Right lobe of liver (tissue), 6 donors: Measurements from ENCODE around the gene PTK7. TPM values are rescaled to one million over a fixed set of nuclear protein-coding genes. Genes with fewer than 3 reads are reported as not detected.

ENCODE experiments used
- ATAC-seq, 4 donors: fragments of 200-7000 bp; cut with Tn5 transposase; one replicate each; pipeline ENCODE4 v1.9.1; 2020; ENCODE audit warnings: mild to moderate bottlenecking in 4 of 4, moderate library complexity in 4 of 4
- DNase-seq, 3 donors: peaks; one replicate each; pipeline ENCODE4 v3.0.0-alpha.2; 2020
- H3K27ac ChIP-seq, 3 donors: fragments of 200-600 bp; one replicate each; pipeline ENCODE4 v1.8.0; 2022
- H3K27me3 ChIP-seq, 2 donors: fragments of 200-600 bp; one replicate each; pipeline ENCODE4 v1.8.0; 2022
- H3K36me3 ChIP-seq, 4 donors: fragments of 200-600 bp; sonication (generic) in 1 of 4; one replicate each; pipeline versions ENCODE4 v1.5.1 to v1.8.0; 2017 to 2022; ENCODE audit warnings: control low read depth in 1 of 4
- H3K4me1 ChIP-seq, 4 donors: fragments of 200-600 bp; sonication (generic) in 1 of 4; one replicate each; pipeline versions ENCODE4 v1.5.1 to v1.8.0; 2017 to 2022; ENCODE audit warnings: control low read depth in 1 of 4
- H3K4me3 ChIP-seq, 3 donors: fragments of 200-600 bp; one replicate each; pipeline ENCODE4 v1.8.0; 2022
- H3K9me3 ChIP-seq, 4 donors: fragments of 200-600 bp; sonication (generic) in 1 of 4; one replicate each; pipeline versions ENCODE4 v1.5.1 to v1.8.0; 2017 to 2022; ENCODE audit warnings: control low read depth in 1 of 4
- POLR2A ChIP-seq: fragments of 450-650 bp; IDR thresholded peaks from one replicate; pipeline ENCODE4 v1.6.1; 2017; ENCODE audit warnings: antibody characterized with exemption, mild to moderate bottlenecking
- WGBS: methylation state at CpG from one replicate; pipeline ENCODE4 v1.1.6; 2018; ENCODE audit warnings: low coverage, low lambda C conversion rate; ENCODE audit not compliant: insufficient coverage; ENCODE audit errors: missing lambda C conversion rate; 5-methylcytosine and 5-hydroxymethylcytosine counted together
- intact Hi-C, 2 donors: fragments of 100-400 bp; cut with DNase I; formaldehyde crosslinking; loops; one replicate each; pipeline versions ENCODE4 v1.11.2 to v1.14.1; 2022
- total RNA-seq, 6 experiments: library from RNA; depleted of rRNA in 2 of 6; stranded (reverse); fragments of >200 nt in 2 of 6; fragmentation: NEBNext Ultra II Directional in 3 of 6; extraction: Animal tissue kit (Norgen Biotek cat#: 25700) in 3 of 6; gene quantifications; one replicate each; pipeline versions ENCODE4 v1.1.0 to v1.2.4, GENCODE V29; 2016 to 2023
- TF ChIP-seq, protein P1 (sequence below), 4 donors: fragments of 200-600 bp in 3 of 4; fragments of 450-650 bp in 1 of 4; IDR thresholded peaks; one replicate each; pipeline versions ENCODE4 v1.5.1 to v1.8.0; 2016 to 2022; ENCODE audit warnings: antibody characterized with exemption in 4 of 4, mild to moderate bottlenecking in 2 of 4
- donor health status: DM: no; HTN: yes; CAD: no.
- donor health status: DM: no; HTN: no; CAD: no.
- donor health status: DM: no; HTN: no; CAD: no.
- donor health status: DM: no; HTN: yes; CAD: no.
- donor health status: DM: no; HTN: yes; CAD: no.

PTK7 gene
- total RNA-seq, 6 experiments from 2014 or later: 0.55 to 1.8 (median 0.99) TPM

DNA sequence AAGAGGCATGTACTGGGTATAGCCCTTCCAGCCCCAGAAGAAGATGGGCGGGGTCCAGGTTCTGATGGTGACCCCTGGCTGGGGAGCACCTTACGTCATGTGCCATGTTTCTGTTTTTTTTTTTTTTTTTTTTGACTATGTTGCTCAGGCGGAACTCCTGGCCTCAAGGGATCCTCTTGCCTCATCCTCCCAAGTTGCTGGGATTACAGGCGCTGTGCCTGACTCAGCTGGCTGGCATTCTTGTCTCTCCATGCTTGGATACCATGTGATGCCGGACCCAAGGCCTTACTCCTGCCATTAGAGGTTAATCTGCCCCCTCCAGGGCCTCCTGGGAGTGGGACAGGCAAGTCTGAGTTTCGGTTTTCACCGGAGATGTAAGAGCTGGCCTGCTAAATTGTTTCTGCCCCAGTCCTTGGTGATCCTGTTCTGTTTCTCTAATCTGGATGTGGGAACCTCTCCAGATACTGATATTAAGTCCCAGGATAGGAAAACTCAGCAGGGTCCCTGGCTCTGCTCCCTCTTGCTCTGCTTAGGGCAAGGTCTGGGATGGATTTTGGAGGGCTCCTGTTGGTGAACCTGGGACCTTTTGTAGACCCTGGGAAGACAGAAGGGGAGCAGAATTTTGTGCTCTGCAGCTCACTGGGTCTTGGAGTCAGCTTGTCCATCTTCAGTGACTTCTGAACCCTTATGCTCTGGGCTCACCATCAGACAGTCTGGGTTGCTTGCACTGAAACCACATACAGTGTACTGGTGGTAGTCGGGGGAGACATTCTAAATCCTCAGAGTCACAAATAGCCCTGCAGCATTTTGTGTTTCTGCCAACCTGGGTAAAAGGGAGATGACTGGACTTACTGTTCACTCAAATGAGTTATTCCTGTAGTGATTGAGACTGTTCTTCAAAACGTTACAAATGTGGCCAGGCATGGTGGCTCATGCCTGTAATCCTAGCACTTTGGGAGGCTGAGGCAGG, 45.1 kb downstream of the PTK7 start:
- Histone ChIP-seq H3K27me3 (no peaks in the 10 kb centered on the region), H3K27ac (no peak overlapping the region), H3K9me3 (no peaks in the 10 kb centered on the region), H3K4me1 (no peaks in the 10 kb centered on the region), H3K4me3 (no peak overlapping the region), H3K36me3 (no peaks in the 10 kb centered on the region)
- intact Hi-C loops: loop anchor here in 1 of 2 donors (10.0 kb wide), 1 partner anchor 216 kb away; no protein-coding TSS in a partner anchor
- DNase-seq (no peak), ATAC-seq (no peak)
- WGBS: 63% methylated on average over 5 of the region's 9 CpGs
- TF ChIP-seq, protein P1, sequence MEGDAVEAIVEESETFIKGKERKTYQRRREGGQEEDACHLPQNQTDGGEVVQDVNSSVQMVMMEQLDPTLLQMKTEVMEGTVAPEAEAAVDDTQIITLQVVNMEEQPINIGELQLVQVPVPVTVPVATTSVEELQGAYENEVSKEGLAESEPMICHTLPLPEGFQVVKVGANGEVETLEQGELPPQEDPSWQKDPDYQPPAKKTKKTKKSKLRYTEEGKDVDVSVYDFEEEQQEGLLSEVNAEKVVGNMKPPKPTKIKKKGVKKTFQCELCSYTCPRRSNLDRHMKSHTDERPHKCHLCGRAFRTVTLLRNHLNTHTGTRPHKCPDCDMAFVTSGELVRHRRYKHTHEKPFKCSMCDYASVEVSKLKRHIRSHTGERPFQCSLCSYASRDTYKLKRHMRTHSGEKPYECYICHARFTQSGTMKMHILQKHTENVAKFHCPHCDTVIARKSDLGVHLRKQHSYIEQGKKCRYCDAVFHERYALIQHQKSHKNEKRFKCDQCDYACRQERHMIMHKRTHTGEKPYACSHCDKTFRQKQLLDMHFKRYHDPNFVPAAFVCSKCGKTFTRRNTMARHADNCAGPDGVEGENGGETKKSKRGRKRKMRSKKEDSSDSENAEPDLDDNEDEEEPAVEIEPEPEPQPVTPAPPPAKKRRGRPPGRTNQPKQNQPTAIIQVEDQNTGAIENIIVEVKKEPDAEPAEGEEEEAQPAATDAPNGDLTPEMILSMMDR (IDR thresholded peaks at IDR 0.05): no peak
- no peak for TF ChIP-seq POLR2A

DNA sequence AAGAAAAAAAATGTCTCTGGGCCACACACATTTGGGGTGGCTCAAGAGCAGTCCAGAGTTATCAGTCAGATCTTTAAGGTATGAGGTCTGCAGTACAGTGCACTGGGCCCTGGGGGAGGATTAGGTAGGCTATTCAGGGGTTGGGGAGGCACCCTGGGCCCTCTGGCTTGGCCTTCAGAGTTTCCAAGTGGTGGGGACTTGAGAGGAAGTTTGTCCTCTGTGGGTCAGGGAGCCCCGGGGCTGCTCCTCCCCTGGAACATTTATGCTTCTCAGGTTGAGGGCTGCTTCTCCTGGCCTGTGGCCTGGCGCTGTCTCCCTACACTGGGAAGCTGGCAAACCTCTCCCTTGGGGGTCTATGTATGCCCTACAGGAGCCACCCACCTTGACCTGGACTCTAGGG, 46.0 kb downstream of the PTK7 start:
- no peaks in the 10 kb centered on the region for H3K4me1 ChIP-seq
- no peak overlapping the region for H3K27ac ChIP-seq
- ATAC-seq (no peak), DNase-seq (no peak)
- TF ChIP-seq, protein P1 (IDR thresholded peaks at IDR 0.05): no peak
- H3K4me3 ChIP-seq: no peak overlapping the region
- no peaks in the 10 kb centered on the region for H3K36me3 ChIP-seq
- H3K27me3 ChIP-seq: no peaks in the 10 kb centered on the region
- intact Hi-C loops: loop anchor here in 1 of 2 donors (10.0 kb wide), 1 partner anchor 217 kb away; no protein-coding TSS in a partner anchor
- WGBS: 100% methylated on average over 1 of the region's 2 CpGs
- H3K9me3 ChIP-seq: no peaks in the 10 kb centered on the region

DNA sequence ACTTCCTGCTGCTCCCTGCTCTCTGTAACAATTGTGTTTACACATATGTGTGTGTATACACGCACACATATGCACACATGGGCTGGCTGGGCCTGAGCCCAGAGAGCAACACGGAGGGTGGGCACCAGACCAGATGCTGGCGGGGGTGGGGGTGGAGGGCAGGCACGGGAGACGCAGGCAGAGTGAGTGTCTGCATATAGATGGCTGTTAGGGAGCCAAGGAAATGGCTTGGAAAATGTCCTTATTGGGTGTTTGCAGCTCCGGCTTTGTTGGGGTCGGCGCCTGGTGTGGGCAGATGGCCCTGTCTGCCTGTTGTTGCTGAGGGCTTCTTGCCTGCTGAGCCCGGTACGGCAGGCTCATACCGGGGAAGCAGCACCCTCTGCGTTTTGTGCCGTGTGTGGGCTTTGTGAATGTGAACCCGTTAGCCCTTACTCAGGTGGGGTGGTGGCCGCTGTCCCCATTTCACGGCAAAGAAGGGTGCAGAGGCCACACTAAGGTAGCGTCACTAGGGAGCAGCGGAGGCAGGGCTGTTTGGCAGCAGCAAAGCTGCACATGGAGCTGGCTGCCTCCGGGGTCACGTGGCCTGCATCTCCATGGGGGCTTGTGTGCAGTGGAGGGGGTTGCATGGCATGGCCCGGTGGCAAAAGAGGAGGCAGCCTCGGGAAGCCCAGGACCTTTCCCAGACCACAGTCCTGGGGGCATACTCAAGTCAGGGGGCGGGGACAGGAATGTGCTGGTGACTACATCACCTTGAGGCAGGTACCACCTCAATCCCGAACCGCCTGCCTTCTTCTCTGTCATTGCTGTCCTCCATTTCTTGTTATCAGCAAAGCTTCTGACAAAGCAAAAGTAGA, 47.6 kb downstream of the PTK7 start:
- H3K9me3 ChIP-seq: no peaks in the 10 kb centered on the region
- intact Hi-C loops: loop anchor here in 1 of 2 donors (10.0 kb wide), 1 partner anchor 219 kb away; no protein-coding TSS in a partner anchor
- TF ChIP-seq, protein P1 (IDR thresholded peaks at IDR 0.05): no peak
- TF ChIP-seq POLR2A: no peak
- H3K4me1 ChIP-seq: no peaks in the 10 kb centered on the region
- DNase-seq: no peak
- H3K27me3 ChIP-seq: no peaks in the 10 kb centered on the region
- WGBS: 70% methylated on average over 8 of the region's 25 CpGs
- H3K36me3 ChIP-seq: no peaks in the 10 kb centered on the region
- H3K4me3 ChIP-seq: no peak overlapping the region
- H3K27ac ChIP-seq: no peak overlapping the region
- ATAC-seq: no peak

DNA sequence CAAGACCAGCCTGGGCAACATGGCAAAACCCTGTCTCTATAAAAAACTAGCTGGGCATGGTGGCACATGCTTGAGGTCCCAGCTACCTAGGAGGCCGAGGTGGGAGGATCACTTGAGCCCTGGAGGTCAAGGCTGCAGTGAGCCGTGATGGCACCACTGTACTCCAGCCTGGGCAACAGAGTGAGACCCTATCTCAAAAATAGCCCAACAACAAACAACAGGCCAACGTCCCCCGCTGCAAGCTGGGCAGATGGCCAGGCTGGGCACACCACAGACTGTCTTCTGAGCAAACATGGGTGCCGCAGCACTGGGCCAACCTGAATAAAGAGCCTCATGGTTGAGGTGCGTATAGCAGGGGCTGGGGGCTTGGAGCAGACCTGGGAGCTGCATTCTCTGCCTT, 48.4 kb downstream of the PTK7 start:
- DNase-seq (no peak), ATAC-seq (no peak)
- no peak overlapping the region for H3K27ac ChIP-seq

More for the DNA sequence above, 48.4 kb downstream of the PTK7 start:
- intact Hi-C loops: loop anchor here in 1 of 2 donors (10.0 kb wide), 1 partner anchor 220 kb away; no protein-coding TSS in a partner anchor
- Histone ChIP-seq H3K9me3 (no peaks in the 10 kb centered on the region), H3K27me3 (no peaks in the 10 kb centered on the region), H3K4me3 (no peak overlapping the region), H3K4me1 (no peaks in the 10 kb centered on the region), H3K36me3 (no peaks in the 10 kb centered on the region)
- TF ChIP-seq POLR2A: no peak
- TF ChIP-seq, protein P1 (IDR thresholded peaks at IDR 0.05): no peak
- WGBS: 69% methylated on average over 4 of the region's 6 CpGs
